ENCODE measurements around the gene GPR34.

The GPR34 gene

GRCh38 chrX:41732260-41732659 is 43.5 kb downstream of the GPR34 start:
- Mint-ChIP-seq H3K27me3 (ENCODE audit: low read depth) (no peaks in the 10 kb centered on the region), H3K27ac (no peak overlapping the region), H3K36me3 (ENCODE audit: low read depth) (peaks cover 3% of the 10 kb centered on the region), H3K9me3 (no peaks in the 10 kb centered on the region), H3K4me3 (no peak overlapping the region), H3K4me1 (peaks cover 8% of the 10 kb centered on the region)
- no peak for TF ChIP-seq CTCF (IDR thresholded peaks at IDR 0.05; ENCODE audit: unreplicated experiment in 3 of 3)

GRCh38 chrX:41733939-41734338 is 45.2 kb downstream of the GPR34 start:
- H3K27me3 Mint-ChIP-seq (ENCODE audit: low read depth), result no peaks in the 10 kb centered on the region
- no peak for TF ChIP-seq CTCF (IDR thresholded peaks at IDR 0.05; ENCODE audit: unreplicated experiment in 3 of 3)
- H3K27ac Mint-ChIP-seq, result peak overlapping the region in 1 of 3 experiments; percentile 54
- H3K9me3 Mint-ChIP-seq, result no peaks in the 10 kb centered on the region
- H3K4me1 Mint-ChIP-seq, result peaks cover 8% of the 10 kb centered on the region
- H3K4me3 Mint-ChIP-seq, result no peak overlapping the region
- H3K36me3 Mint-ChIP-seq (ENCODE audit: low read depth), result peaks cover 3% of the 10 kb centered on the region

GRCh38 chrX:41734530-41734929 is 45.8 kb downstream of the GPR34 start:
- Mint-ChIP-seq H3K4me1 (peaks cover 8% of the 10 kb centered on the region), H3K36me3 (ENCODE audit: low read depth) (peaks cover 3% of the 10 kb centered on the region), H3K4me3 (no peak overlapping the region), H3K9me3 (no peaks in the 10 kb centered on the region), H3K27me3 (ENCODE audit: low read depth) (no peaks in the 10 kb centered on the region), H3K27ac (peak overlapping the region in 1 of 3 experiments; percentile 54)
- TF ChIP-seq CTCF (IDR thresholded peaks at IDR 0.05; ENCODE audit: unreplicated experiment in 3 of 3), result peak in 2 of 3 experiments; percentile 25 to 35

- Mint-ChIP-seq H3K27me3 (ENCODE audit: low read depth) (no peaks in the 10 kb centered on the region), H3K36me3 (ENCODE audit: low read depth) (peaks cover 3% of the 10 kb centered on the region), H3K4me1 (peaks cover 4% of the 10 kb centered on the region), H3K27ac (no peak overlapping the region), H3K9me3 (no peaks in the 10 kb centered on the region), H3K4me3 (no peak overlapping the region)
- TF ChIP-seq CTCF (IDR thresholded peaks at IDR 0.05; ENCODE audit: unreplicated experiment in 3 of 3), result no peak
These were observed 48.3 kb downstream of the GPR34 start for GRCh38 chrX:41737065-41737464.

GRCh38 chrX:41739871-41740270 is 51.1 kb downstream of the GPR34 start:
- H3K27ac Mint-ChIP-seq, result no peak overlapping the region
- no peak for TF ChIP-seq CTCF (IDR thresholded peaks at IDR 0.05; ENCODE audit: unreplicated experiment in 3 of 3)
- H3K4me1 Mint-ChIP-seq, result no peaks in the 10 kb centered on the region
- no peaks in the 10 kb centered on the region for H3K27me3 Mint-ChIP-seq (ENCODE audit: low read depth)
- H3K9me3 Mint-ChIP-seq, result peaks cover 4% of the 10 kb centered on the region
- H3K4me3 Mint-ChIP-seq, result no peak overlapping the region
- peaks cover 18% of the 10 kb centered on the region for H3K36me3 Mint-ChIP-seq (ENCODE audit: low read depth)
